Mammary epithelial cell (primary cell): ENCODE results near the gene CSNK2A3.
"Not testable (repeated sequence)": the region's sequence is repeated elsewhere in the genome, so short reads cannot be mapped to it uniquely, and the experiment has no call there.

Source experiments
- CTCF ChIP-seq, 2 donors: IDR thresholded peaks in 1 of 2; conservative IDR thresholded peaks in 1 of 2; 2 replicates each; pipeline ENCODE4 v1.5.1; 2011 to 2012; ENCODE audit warnings: inconsistent platforms in 2 of 2, low read length in 2 of 2, mild to moderate bottlenecking in 2 of 2, control low read depth in 1 of 2, low read depth in 1 of 2; ENCODE audit not compliant: insufficient read depth in 1 of 2; ENCODE audit errors: extremely low read depth in 1 of 2
- EZH2 ChIP-seq: IDR thresholded peaks from 2 replicates; pipeline ENCODE4 v1.6.1; 2012; ENCODE audit warnings: low read length, inconsistent platforms, borderline replicate concordance

GRCh38 chr11:11352878-11353277 is at the start of gene CSNK2A3:
- not testable (repeated sequence) for TF ChIP-seq CTCF (conservative IDR thresholded peaks at IDR 0.05 in 1 of 2, IDR thresholded peaks at IDR 0.05 in 1 of 2; ENCODE audit: extremely low read depth in 1 of 2, insufficient read depth in 1 of 2, low read depth in 1 of 2, low read length in 2 of 2); EZH2
